Suprapubic skin (tissue), 3 donors: ENCODE data around the gene MAP2K3.

ENCODE experiments used
- POLR2A ChIP-seq, 2 donors: fragments of 450-650 bp; IDR thresholded peaks; one replicate each; pipeline ENCODE4 v1.6.1; 2017; ENCODE audit warnings: antibody characterized with exemption in 2 of 2, mild to moderate bottlenecking in 2 of 2, moderate library complexity in 2 of 2
- TF ChIP-seq, protein P1 (sequence below), 2 donors: fragments of 200-600 bp in 1 of 2; fragments of 450-650 bp in 1 of 2; sonication (generic) in 1 of 2; IDR thresholded peaks; one replicate each; pipeline ENCODE4 v1.5.1; 2016 to 2019; ENCODE audit warnings: antibody characterized with exemption in 2 of 2, mild to moderate bottlenecking in 1 of 2, moderate library complexity in 1 of 2

GRCh38 chr17:21245639-21246084, 38.8 kb upstream of the MAP2K3 start:
- TF ChIP-seq POLR2A (IDR thresholded peaks at IDR 0.05): no peak
- TF ChIP-seq, protein P1, sequence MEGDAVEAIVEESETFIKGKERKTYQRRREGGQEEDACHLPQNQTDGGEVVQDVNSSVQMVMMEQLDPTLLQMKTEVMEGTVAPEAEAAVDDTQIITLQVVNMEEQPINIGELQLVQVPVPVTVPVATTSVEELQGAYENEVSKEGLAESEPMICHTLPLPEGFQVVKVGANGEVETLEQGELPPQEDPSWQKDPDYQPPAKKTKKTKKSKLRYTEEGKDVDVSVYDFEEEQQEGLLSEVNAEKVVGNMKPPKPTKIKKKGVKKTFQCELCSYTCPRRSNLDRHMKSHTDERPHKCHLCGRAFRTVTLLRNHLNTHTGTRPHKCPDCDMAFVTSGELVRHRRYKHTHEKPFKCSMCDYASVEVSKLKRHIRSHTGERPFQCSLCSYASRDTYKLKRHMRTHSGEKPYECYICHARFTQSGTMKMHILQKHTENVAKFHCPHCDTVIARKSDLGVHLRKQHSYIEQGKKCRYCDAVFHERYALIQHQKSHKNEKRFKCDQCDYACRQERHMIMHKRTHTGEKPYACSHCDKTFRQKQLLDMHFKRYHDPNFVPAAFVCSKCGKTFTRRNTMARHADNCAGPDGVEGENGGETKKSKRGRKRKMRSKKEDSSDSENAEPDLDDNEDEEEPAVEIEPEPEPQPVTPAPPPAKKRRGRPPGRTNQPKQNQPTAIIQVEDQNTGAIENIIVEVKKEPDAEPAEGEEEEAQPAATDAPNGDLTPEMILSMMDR (IDR thresholded peaks at IDR 0.05): no peak
